ENCODE measurements around the gene PLA2G4C.
"Not testable (repeated sequence)": the region's sequence is repeated elsewhere in the genome, so short reads cannot be mapped to it uniquely, and the experiment has no call there.

Gene PLA2G4C

GRCh38 chr19:48094129-48094854, 16.3 kb downstream of the PLA2G4C start:
- no peak for TF ChIP-seq TAF1 (IDR thresholded peaks at IDR 0.05; ENCODE audit: low read depth, low read length)
- TF ChIP-seq PAX5 (IDR thresholded peaks at IDR 0.05; ENCODE audit: insufficient read depth, low read length, severe bottlenecking) = no peak
- no peak for TF ChIP-seq POLR2A (IDR thresholded peaks at IDR 0.05; ENCODE audit: low read depth, low read length)
- no peak for TF ChIP-seq POU2F2 (IDR thresholded peaks at IDR 0.05; ENCODE audit: low read depth, low read length)
- FAIRE-seq = peak; percentile 54
- DNase-seq (ENCODE audit: insufficient read length, low spot score) = no peak

GRCh38 chr19:48091111-48091718, 19.4 kb downstream of the PLA2G4C start:
- DNase-seq (ENCODE audit: insufficient read length, low spot score) = not testable (repeated sequence)

GRCh38 chr19:48090281-48090802, 20.3 kb downstream of the PLA2G4C start:
- DNase-seq (ENCODE audit: insufficient read length, low spot score) (no peak), FAIRE-seq (no peak)
- TF ChIP-seq POLR2AphosphoS5 (IDR thresholded peaks at IDR 0.05; ENCODE audit: low read depth, low read length) = no peak
- TF ChIP-seq PAX5 (IDR thresholded peaks at IDR 0.05; ENCODE audit: insufficient read depth, low read length, severe bottlenecking) = no peak
- TF ChIP-seq POU2F2 (IDR thresholded peaks at IDR 0.05; ENCODE audit: low read depth, low read length) = no peak
- TF ChIP-seq POLR2A (IDR thresholded peaks at IDR 0.05; ENCODE audit: low read depth, low read length) = no peak
- no peak for TF ChIP-seq SPI1 (IDR thresholded peaks at IDR 0.05; ENCODE audit: low read depth, low read length)
- no peak for TF ChIP-seq TAF1 (IDR thresholded peaks at IDR 0.05; ENCODE audit: low read depth, low read length)

More at GRCh38 chr19:48091111-48091718, 19.4 kb downstream of the PLA2G4C start:
- not testable (repeated sequence) for FAIRE-seq

- not testable (repeated sequence) for DNase-seq (ENCODE audit: insufficient read length, low spot score); FAIRE-seq
Measured at GRCh38 chr19:48088991-48089390, 21.6 kb downstream of the PLA2G4C start.

DNA sequence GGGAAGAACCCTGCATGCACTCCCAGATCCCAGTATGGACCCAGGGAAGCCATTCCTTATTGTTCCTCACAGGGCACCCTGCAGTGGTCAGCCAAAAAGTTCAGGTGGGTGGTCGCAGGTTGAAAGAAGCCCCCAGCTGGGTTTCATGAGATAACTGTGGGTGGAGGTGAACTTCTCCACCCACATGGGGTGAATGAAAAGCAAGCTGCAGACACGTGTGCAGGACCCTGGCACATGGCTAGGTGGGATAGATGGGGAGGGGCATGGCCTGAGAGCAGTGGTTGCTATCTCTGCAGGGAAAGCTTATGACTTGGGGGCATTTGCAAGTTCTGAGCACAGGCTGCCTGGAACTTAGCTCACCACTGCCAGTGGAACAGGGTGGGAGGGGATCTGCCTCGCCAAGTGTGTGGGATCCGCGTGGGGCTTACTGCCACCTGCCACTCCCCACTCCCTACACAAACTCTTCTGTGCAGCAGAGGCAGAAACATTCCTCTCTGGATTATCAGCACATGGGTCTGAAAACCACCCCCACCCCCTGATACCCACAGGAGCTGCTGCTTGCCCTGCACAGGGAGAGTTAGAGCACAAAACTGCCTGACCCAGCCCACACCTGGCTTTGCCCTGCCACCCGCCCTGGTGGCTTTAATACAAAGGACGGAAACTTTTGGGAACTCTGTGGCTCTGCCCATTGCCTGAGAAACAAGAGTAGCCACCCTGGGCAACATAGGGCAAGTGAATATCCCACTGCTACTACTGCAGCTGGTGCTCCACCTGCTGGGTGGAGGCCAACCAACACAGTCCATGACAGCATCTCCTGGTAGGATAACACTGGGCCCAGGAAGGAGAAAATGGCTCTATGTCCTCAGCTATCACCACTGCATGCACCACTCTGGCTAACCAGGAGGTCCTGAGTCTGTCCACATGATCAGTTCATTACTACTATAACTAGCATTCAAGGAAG, 24.4 kb downstream of the PLA2G4C start:
- TF ChIP-seq POLR2A (IDR thresholded peaks at IDR 0.05; ENCODE audit: low read depth, low read length) = no peak
- no peak for TF ChIP-seq POU2F2 (IDR thresholded peaks at IDR 0.05; ENCODE audit: low read depth, low read length)
- no peak for TF ChIP-seq PAX5 (IDR thresholded peaks at IDR 0.05; ENCODE audit: insufficient read depth, low read length, severe bottlenecking)
- no peak for TF ChIP-seq POLR2AphosphoS5 (IDR thresholded peaks at IDR 0.05; ENCODE audit: low read depth, low read length)
- TF ChIP-seq SPI1 (IDR thresholded peaks at IDR 0.05; ENCODE audit: low read depth, low read length) = no peak
- no peak for TF ChIP-seq TAF1 (IDR thresholded peaks at IDR 0.05; ENCODE audit: low read depth, low read length)
- no peak for DNase-seq (ENCODE audit: insufficient read length, low spot score)
- peak; percentile 16 for FAIRE-seq

- FAIRE-seq (no peak), DNase-seq (ENCODE audit: insufficient read length, low spot score) (no peak)
- no peak for TF ChIP-seq POLR2A (IDR thresholded peaks at IDR 0.05; ENCODE audit: low read depth, low read length)
- no peak for TF ChIP-seq SPI1 (IDR thresholded peaks at IDR 0.05; ENCODE audit: low read depth, low read length)
- no peak for TF ChIP-seq TAF1 (IDR thresholded peaks at IDR 0.05; ENCODE audit: low read depth, low read length)
- no peak for TF ChIP-seq POLR2AphosphoS5 (IDR thresholded peaks at IDR 0.05; ENCODE audit: low read depth, low read length)
- TF ChIP-seq POU2F2 (IDR thresholded peaks at IDR 0.05; ENCODE audit: low read depth, low read length) = no peak
- no peak for TF ChIP-seq PAX5 (IDR thresholded peaks at IDR 0.05; ENCODE audit: insufficient read depth, low read length, severe bottlenecking)
Measured at GRCh38 chr19:48085076-48085475, 25.5 kb downstream of the PLA2G4C start.

DNA sequence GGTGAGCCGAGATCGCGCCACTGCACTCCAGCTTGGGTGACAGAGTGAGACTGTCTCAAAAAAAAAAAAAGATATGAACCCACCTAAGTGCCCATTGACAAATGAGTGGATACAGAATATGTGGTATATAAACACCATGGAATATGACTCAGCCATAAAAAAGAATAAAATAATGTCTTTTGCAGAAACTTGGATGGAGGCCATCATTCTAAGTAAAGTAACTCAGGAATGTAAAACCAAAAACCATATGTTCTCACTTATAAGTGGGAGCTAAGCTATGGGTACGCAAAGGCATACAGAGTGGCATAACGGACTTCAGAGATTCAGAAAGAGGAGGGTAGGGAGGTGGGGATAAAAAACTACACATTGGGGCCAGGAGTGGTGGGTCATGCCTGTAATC, 29.5 kb downstream of the PLA2G4C start:
- DNase-seq (ENCODE audit: insufficient read length, low spot score) (no peak), FAIRE-seq (no peak)
- no peak for TF ChIP-seq TAF1 (IDR thresholded peaks at IDR 0.05; ENCODE audit: low read depth, low read length)
- no peak for TF ChIP-seq POLR2A (IDR thresholded peaks at IDR 0.05; ENCODE audit: low read depth, low read length)
- TF ChIP-seq POU2F2 (IDR thresholded peaks at IDR 0.05; ENCODE audit: low read depth, low read length) = no peak
- no peak for TF ChIP-seq SPI1 (IDR thresholded peaks at IDR 0.05; ENCODE audit: low read depth, low read length)
- TF ChIP-seq PAX5 (IDR thresholded peaks at IDR 0.05; ENCODE audit: insufficient read depth, low read length, severe bottlenecking) = no peak
- no peak for TF ChIP-seq POLR2AphosphoS5 (IDR thresholded peaks at IDR 0.05; ENCODE audit: low read depth, low read length)

- FAIRE-seq; DNase-seq (ENCODE audit: insufficient read length, low spot score): not testable (repeated sequence)
Measured at GRCh38 chr19:48070177-48070769, 40.3 kb downstream of the PLA2G4C start.

GRCh38 chr19:48069435-48069834, 41.2 kb downstream of the PLA2G4C start:
- TF ChIP-seq POLR2A (IDR thresholded peaks at IDR 0.05; ENCODE audit: low read depth, low read length) = no peak
- TF ChIP-seq SPI1 (IDR thresholded peaks at IDR 0.05; ENCODE audit: low read depth, low read length) = no peak
- TF ChIP-seq POLR2AphosphoS5 (IDR thresholded peaks at IDR 0.05; ENCODE audit: low read depth, low read length) = no peak
- no peak for TF ChIP-seq TAF1 (IDR thresholded peaks at IDR 0.05; ENCODE audit: low read depth, low read length)
- TF ChIP-seq PAX5 (IDR thresholded peaks at IDR 0.05; ENCODE audit: insufficient read depth, low read length, severe bottlenecking) = no peak
- no peak for TF ChIP-seq POU2F2 (IDR thresholded peaks at IDR 0.05; ENCODE audit: low read depth, low read length)
- FAIRE-seq (no peak), DNase-seq (ENCODE audit: insufficient read length, low spot score) (no peak)

Measured in GM12891 (cell line).